Stimulated activated CD4-positive, alpha-beta T cell treated with anti-CD3 and anti-CD28 coated beads, Interleukin-4, amount 100 ng/mL, for 1 hour (primary cell): ENCODE measurements around the gene SLC13A1.
"Not testable (repeated sequence)": the region's sequence is repeated elsewhere in the genome, so short reads cannot be mapped to it uniquely, and the experiment has no call there.

Experiments
- DNase-seq: peaks from one replicate; pipeline ENCODE4 v3.0.0-alpha.2; 2020

SLC13A1 gene

GRCh38 chr7:123125231-123125630 is 74.5 kb downstream of the SLC13A1 start:
- no peak for DNase-seq

GRCh38 chr7:123122916-123123315 is 76.9 kb downstream of the SLC13A1 start:
- no peak for DNase-seq

DNA sequence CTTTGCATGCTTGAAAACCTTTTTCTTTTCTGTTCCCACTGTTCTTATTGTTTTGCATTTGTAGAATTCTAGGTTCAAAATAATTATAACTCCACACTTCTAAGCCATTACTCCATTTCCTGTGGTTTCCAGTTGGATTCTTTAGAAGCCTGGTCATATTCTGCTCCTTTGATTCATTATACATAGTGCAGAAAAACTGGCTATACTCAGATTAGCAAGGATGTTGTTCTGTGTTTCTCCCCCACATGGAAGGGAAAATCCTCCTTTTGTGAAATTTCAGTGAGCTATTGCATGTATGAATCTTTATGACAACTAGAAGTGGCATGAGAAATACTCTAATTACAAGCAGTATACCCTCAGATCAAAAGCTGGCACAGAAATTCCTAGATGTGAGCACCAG is 79.5 kb downstream of the SLC13A1 start:
- DNase-seq: no peak

GRCh38 chr7:123115331-123115730 is 84.4 kb downstream of the SLC13A1 start:
- no peak for DNase-seq

GRCh38 chr7:123114288-123114687 is 85.5 kb downstream of the SLC13A1 start:
- DNase-seq: no peak

- no peak for DNase-seq
Measured at GRCh38 chr7:123112833-123113232, 86.9 kb downstream of the SLC13A1 start.

DNA sequence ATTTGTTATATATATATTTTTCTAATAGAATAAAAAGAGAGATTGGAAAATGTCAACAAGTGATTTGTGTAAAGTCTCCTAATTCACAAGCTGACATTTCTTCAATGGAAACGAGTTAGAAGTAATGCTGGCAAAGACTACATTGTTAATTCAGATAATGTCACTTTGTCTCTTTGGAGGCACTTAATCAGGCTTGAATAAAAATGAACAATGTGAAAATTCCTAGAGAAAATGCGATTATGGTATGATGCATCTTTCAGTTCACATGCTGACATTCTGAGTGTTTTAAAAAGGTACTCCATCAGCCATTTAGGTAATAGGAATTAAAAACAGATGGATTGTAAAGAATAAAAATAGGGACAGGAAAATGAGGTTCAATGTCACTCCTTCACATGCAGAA is 100.1 kb downstream of the SLC13A1 start:
- no peak for DNase-seq

GRCh38 chr7:123096976-123097375 is 102.8 kb downstream of the SLC13A1 start:
- DNase-seq: no peak

GRCh38 chr7:123096434-123096833 is 103.3 kb downstream of the SLC13A1 start:
- DNase-seq: no peak

- DNase-seq: no peak
Measured at GRCh38 chr7:123090456-123090855, 109.3 kb downstream of the SLC13A1 start.

- not testable (repeated sequence) for DNase-seq
Measured at GRCh38 chr7:123086910-123087309, 112.9 kb downstream of the SLC13A1 start.

DNA sequence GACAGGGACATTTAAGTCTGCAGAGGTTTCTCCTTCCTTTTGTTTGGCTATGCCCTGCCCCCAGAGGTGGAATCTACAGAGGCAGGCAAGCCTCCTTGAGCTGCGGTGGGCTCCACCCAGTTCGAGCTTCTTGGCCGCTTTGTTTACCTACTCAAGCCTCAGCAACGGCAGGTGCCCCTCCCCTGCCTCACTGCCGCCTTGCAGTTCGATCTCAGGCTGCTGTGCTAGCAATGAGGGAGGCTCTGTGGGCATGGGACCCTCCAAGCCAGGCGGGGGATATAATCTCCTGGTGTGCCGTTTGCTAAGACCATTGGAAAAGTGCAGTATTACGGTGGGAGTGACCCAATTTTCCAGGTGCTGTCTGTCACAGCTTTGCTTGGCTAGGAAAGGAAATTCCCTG is 114.9 kb downstream of the SLC13A1 start:
- not testable (repeated sequence) for DNase-seq

DNA sequence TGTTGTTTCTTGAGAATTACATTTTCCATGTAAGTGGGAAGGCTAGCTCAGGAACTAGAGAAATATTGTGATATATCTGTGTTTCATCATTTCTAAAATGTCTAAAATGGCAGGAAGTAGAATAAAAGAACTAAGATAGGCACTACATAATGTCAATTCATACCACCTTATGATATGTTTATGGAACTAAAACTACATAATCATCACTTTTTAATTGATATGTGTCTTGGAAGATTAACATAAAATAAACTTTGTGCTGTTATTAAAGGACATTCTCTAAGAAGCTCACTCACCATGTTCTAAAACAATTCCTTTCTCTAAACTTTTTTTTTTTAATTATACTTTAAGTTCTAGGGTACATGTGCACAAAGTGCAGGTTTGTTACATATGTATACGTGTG is 120.7 kb downstream of the SLC13A1 start:
- no peak for DNase-seq

DNA sequence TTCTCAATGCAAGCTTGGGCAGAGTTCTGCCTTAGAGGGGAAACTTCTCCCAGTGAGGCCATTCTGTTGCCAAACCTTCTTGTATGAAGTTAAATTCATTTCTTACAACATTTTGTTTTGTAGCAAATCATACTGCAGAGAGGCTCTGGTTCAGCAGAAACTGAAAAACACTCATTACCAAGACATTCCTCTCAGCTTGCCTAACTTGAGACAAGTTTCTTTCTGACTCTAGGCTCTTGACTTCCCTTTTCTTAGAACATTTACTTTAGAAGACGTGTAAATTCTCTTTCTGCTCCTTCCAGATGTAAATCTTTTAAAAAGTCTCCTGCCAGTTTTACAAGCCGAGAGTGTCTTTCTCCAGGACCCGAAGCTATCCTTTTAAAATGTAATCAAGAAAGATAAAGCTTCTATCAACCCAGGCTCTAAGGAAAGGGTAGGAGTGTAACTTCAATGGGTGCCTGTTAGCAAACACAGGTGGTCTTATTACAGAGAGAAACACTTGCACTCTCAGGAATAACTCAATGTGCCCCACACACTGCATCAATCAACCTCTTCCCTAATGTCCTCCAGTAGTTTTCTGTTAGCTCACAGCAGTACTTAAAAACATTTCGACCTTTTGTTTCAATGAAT is 123.8 kb downstream of the SLC13A1 start:
- no peak for DNase-seq

DNA sequence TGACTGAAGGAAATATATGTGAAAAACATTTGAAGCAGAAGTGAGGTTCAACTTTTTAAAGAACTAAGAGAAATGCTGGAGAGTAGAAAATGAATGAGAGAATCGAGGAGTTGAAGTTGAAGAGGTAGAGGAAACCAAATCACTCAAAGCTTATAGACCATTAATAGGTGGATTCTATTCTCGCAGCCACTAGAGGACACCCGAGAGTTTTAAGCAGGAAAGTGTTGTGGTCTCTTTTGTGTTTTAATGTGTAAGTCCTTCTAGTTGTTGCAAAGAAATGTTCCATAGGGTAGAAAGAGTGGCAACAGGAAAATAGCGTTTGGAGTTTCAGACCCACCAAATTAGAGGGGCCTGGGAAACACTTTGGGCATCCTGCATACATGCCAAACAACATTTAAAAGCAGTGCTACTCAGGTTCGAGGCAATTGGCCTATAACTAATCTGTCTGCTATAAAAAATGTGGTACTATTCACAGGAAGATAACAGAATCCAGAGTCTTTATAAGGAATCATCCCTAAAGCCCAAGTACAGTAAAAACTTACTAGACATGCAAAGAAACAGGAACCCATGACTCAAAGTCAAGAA is 129.0 kb downstream of the SLC13A1 start:
- no peak for DNase-seq

- DNase-seq: no peak
Measured at GRCh38 chr7:123067814-123068213, 132.0 kb downstream of the SLC13A1 start.
